BE2C (cell line): Measurements from ENCODE around the gene GPR82.
"Not testable (repeated sequence)": the region's sequence is repeated elsewhere in the genome, so short reads cannot be mapped to it uniquely, and the experiment has no call there.

ENCODE experiments used
- DNase-seq: peaks from one replicate; pipeline ENCODE4 v3.0.0-alpha.2; 2020
- H3K27me3 ChIP-seq: fragments of 250-450 bp; sonication (Bioruptor Pico); 2 replicates; pipeline ENCODE4 v1.5.1; 2020; ENCODE audit warnings: mild to moderate bottlenecking
- H3K36me3 ChIP-seq: fragments of 250-450 bp; sonication (Bioruptor Pico); 2 replicates; pipeline ENCODE4 v1.5.1; 2020; ENCODE audit warnings: mild to moderate bottlenecking
- H3K4me1 ChIP-seq: fragments of 250-450 bp; sonication (Bioruptor Pico); 2 replicates; pipeline ENCODE4 v1.5.1; 2020
- H3K4me3 ChIP-seq: 2 replicates; pipeline ENCODE4 v1.5.1; 2011; ENCODE audit warnings: low read depth, low read length
- H3K9me3 ChIP-seq: fragments of 250-450 bp; sonication (Bioruptor Pico); 2 replicates; pipeline ENCODE4 v1.5.1; 2020
- TF ChIP-seq, protein P1 (sequence below): IDR thresholded peaks from 2 replicates; pipeline ENCODE4 v1.5.1; 2012; ENCODE audit warnings: mild to moderate bottlenecking, low read depth, low read length

Gene GPR82

GRCh38 chrX:41716222-41716621 lies 7.8 kb upstream of the GPR82 start:
- no peaks in the 10 kb centered on the region for H3K27me3 ChIP-seq
- H3K9me3 ChIP-seq = no peaks in the 10 kb centered on the region
- DNase-seq = no peak
- H3K4me3 ChIP-seq = no peak overlapping the region
- no peaks in the 10 kb centered on the region for H3K4me1 ChIP-seq
- TF ChIP-seq, protein P1, sequence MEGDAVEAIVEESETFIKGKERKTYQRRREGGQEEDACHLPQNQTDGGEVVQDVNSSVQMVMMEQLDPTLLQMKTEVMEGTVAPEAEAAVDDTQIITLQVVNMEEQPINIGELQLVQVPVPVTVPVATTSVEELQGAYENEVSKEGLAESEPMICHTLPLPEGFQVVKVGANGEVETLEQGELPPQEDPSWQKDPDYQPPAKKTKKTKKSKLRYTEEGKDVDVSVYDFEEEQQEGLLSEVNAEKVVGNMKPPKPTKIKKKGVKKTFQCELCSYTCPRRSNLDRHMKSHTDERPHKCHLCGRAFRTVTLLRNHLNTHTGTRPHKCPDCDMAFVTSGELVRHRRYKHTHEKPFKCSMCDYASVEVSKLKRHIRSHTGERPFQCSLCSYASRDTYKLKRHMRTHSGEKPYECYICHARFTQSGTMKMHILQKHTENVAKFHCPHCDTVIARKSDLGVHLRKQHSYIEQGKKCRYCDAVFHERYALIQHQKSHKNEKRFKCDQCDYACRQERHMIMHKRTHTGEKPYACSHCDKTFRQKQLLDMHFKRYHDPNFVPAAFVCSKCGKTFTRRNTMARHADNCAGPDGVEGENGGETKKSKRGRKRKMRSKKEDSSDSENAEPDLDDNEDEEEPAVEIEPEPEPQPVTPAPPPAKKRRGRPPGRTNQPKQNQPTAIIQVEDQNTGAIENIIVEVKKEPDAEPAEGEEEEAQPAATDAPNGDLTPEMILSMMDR = no peak
- no peaks in the 10 kb centered on the region for H3K36me3 ChIP-seq

- no peak for DNase-seq
- Histone ChIP-seq H3K27me3 (no peaks in the 10 kb centered on the region), H3K4me1 (no peaks in the 10 kb centered on the region), H3K4me3 (no peak overlapping the region), H3K9me3 (no peaks in the 10 kb centered on the region), H3K36me3 (no peaks in the 10 kb centered on the region)
- TF ChIP-seq, protein P1 = no peak
Observed at GRCh38 chrX:41716767-41717473, 7.1 kb upstream of the GPR82 start.

DNA sequence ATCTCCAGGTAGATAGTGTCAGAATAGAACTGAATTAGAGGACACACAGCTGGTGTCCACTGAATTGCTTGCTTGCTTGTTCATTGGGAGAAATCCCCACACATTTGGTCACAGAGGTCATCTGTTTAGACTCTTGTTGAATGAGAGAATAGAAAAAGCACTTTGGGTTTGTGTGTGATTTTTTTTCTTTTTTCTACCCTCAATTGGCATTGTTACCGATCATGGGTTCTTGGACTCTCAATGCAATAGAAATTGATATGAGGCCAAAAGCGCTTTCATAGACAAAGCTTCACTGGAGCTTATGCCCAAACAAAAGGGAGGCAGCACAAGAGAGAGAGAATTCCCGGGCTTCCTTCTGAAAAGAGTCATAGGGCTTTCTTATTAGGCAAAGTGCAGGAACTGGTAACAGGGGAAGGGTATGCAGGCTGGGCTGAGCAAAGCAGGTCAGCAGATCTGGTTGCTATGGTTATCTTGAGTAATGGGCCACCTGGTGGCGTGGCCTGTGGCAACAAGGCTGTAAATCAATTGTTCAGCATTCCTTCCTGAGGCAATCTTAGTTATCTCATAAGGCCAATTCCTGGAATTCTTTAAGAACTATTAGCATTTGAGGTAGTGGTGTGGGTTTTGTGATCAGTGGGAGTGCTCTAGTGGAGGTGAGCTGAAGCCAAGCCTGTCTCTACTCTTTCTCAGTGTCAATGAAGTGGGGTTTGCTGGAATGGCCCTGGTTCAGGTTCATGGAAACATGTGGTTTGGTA lies 5.3 kb upstream of the GPR82 start:
- H3K4me3 ChIP-seq = no peak overlapping the region
- H3K27me3 ChIP-seq = no peaks in the 10 kb centered on the region
- no peaks in the 10 kb centered on the region for H3K36me3 ChIP-seq
- DNase-seq = no peak
- H3K4me1 ChIP-seq = no peaks in the 10 kb centered on the region
- no peaks in the 10 kb centered on the region for H3K9me3 ChIP-seq
- TF ChIP-seq, protein P1 = no peak

DNA sequence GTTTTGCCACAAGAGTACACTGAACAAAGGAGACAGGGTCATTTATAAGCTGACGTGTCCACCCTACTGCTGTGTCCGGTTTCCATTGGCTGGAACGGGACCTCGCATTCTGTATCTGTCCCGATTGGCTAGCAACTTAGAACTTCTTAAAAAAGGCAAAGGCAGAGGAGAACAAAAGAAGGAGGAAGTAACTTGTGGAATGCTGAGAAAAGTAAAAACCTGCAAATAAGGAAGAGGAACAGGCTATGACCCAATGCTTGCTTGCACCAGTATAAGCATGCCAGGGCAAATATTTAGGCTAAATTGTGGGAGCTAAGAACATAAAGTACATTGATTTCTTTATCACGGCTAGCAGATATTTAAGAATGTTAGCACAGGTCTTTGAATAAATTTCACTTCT lies 4.4 kb upstream of the GPR82 start:
- H3K27me3 ChIP-seq, H3K36me3 ChIP-seq, H3K4me3 ChIP-seq, DNase-seq, H3K9me3 ChIP-seq, H3K4me1 ChIP-seq: not testable (repeated sequence)

- Histone ChIP-seq H3K9me3 (no peaks in the 10 kb centered on the region), H3K4me1 (no peaks in the 10 kb centered on the region), H3K36me3 (no peaks in the 10 kb centered on the region), H3K4me3 (no peak overlapping the region), H3K27me3 (no peaks in the 10 kb centered on the region)
- DNase-seq = no peak
- TF ChIP-seq, protein P1 = no peak
Observed at GRCh38 chrX:41720125-41720779, 3.7 kb upstream of the GPR82 start.

DNA sequence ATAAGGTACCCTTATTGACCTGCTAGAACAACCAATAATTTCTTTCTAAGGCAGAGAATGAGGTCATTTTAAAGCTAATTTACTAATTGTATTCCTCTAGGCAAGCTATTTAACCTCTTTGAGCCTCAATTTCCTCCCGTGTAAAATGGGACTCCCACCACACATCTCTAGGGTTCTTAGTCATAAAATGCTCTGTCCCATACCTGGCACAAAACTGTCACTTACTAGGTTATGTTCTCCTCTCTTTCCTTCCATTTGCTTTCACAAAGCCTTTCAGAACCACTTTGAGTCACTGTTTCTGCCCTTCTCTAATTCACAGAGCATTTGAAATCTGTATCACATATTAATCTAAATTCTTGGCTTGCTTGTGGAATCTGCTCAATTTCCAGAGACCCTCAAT lies 2.4 kb upstream of the GPR82 start:
- no peak for DNase-seq
- Histone ChIP-seq H3K27me3 (no peaks in the 10 kb centered on the region), H3K36me3 (no peaks in the 10 kb centered on the region), H3K4me1 (no peaks in the 10 kb centered on the region), H3K4me3 (no peak overlapping the region), H3K9me3 (no peaks in the 10 kb centered on the region)
- TF ChIP-seq, protein P1 = no peak
